ENCODE measurements around the gene TCF12. TPM values are rescaled to one million over a fixed set of nuclear protein-coding genes. Genes with fewer than 3 reads are reported as not detected.

Gene TCF12
- total RNA-seq, 1 donor from 2014 or later: 149 TPM

DNA sequence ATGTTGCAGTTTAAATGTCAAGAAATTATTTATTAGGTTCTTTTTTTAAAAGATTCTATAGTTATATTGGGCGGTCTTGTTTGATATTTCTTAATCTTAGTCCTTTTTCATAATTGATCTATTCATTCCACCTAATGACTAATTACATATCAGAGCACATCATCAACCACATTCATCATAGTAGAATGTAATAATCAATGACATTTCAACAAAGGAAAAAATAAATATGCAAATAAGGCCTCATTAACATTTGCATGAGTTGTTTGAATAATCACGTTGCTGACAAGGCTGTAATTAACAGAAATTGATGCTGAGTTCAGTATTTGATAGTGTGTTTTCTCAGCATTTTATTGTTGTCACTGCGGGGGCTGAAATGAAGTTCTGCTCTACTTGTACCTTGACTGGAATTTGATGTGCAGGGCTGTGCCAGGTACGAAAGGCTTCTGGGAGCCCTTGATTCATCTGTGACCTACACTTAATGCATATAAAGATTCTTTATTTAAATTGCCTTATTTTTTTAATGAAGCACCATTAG is 215.7 kb downstream of the TCF12 start:
- no peak for DNase-seq (ENCODE audit: low spot score)
- Histone ChIP-seq H3K27me3 (no peaks in the 10 kb centered on the region), H3K4me2 (peak overlapping the region; percentile 69), H3K4me1 (peaks cover 61% of the 10 kb centered on the region), H3K79me2 (ENCODE audit: low read depth) (peaks cover 82% of the 10 kb centered on the region), H2AFZ (replicated peaks) (no peak overlapping the region), H3K36me3 (no peaks in the 10 kb centered on the region), H3K9me3 (ENCODE audit: low read depth) (no peaks in the 10 kb centered on the region), H3K4me3 (peak overlapping the region; percentile 22), H4K20me1 (ENCODE audit: low read depth) (peaks cover 8% of the 10 kb centered on the region), H3F3A (ENCODE audit: low read depth) (peaks cover 48% of the 10 kb centered on the region), H3K27ac (peak overlapping the region; percentile 93), H3K9ac (no peak overlapping the region)
- H3K36me3 Mint-ChIP-seq: peaks cover 5% of the 10 kb centered on the region
- peaks cover 2% of the 10 kb centered on the region for H3K27me3 Mint-ChIP-seq (ENCODE audit: insufficient read depth, low read depth)
- no peak overlapping the region for H3K4me3 Mint-ChIP-seq
- H3K9me3 Mint-ChIP-seq: no peaks in the 10 kb centered on the region
- H3K27ac Mint-ChIP-seq: no peak overlapping the region
- TF ChIP-seq, protein P1, sequence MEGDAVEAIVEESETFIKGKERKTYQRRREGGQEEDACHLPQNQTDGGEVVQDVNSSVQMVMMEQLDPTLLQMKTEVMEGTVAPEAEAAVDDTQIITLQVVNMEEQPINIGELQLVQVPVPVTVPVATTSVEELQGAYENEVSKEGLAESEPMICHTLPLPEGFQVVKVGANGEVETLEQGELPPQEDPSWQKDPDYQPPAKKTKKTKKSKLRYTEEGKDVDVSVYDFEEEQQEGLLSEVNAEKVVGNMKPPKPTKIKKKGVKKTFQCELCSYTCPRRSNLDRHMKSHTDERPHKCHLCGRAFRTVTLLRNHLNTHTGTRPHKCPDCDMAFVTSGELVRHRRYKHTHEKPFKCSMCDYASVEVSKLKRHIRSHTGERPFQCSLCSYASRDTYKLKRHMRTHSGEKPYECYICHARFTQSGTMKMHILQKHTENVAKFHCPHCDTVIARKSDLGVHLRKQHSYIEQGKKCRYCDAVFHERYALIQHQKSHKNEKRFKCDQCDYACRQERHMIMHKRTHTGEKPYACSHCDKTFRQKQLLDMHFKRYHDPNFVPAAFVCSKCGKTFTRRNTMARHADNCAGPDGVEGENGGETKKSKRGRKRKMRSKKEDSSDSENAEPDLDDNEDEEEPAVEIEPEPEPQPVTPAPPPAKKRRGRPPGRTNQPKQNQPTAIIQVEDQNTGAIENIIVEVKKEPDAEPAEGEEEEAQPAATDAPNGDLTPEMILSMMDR (IDR thresholded peaks at IDR 0.05): no peak
- TF ChIP-seq EZH2 (IDR thresholded peaks at IDR 0.05) (no peak), EZH2phosphoT487 (IDR thresholded peaks at IDR 0.05) (no peak)
- peaks cover 48% of the 10 kb centered on the region for H3K4me1 Mint-ChIP-seq

- peak overlapping the region; percentile 69 for H3K4me2 ChIP-seq
- H3K4me1 ChIP-seq: peaks cover 57% of the 10 kb centered on the region
- H3K9me3 Mint-ChIP-seq: no peaks in the 10 kb centered on the region
- peak overlapping the region; percentile 93 for H3K27ac ChIP-seq
- no peak overlapping the region for H3K27ac Mint-ChIP-seq
- H3K4me3 Mint-ChIP-seq: no peak overlapping the region
- DNase-seq (ENCODE audit: low spot score): no peak
- no peaks in the 10 kb centered on the region for H3K9me3 ChIP-seq (ENCODE audit: low read depth)
- H3K27me3 ChIP-seq: no peaks in the 10 kb centered on the region
- H3F3A ChIP-seq (ENCODE audit: low read depth): peaks cover 48% of the 10 kb centered on the region
- H3K36me3 ChIP-seq: no peaks in the 10 kb centered on the region
- H3K27me3 Mint-ChIP-seq (ENCODE audit: insufficient read depth, low read depth): peaks cover 2% of the 10 kb centered on the region
- H2AFZ ChIP-seq (replicated peaks): no peak overlapping the region
- no peak overlapping the region for H3K4me3 ChIP-seq
- TF ChIP-seq, protein P1 (IDR thresholded peaks at IDR 0.05): no peak
- TF ChIP-seq EZH2phosphoT487 (IDR thresholded peaks at IDR 0.05) (no peak), EZH2 (IDR thresholded peaks at IDR 0.05) (no peak)
- H4K20me1 ChIP-seq (ENCODE audit: low read depth): peaks cover 8% of the 10 kb centered on the region
- peaks cover 82% of the 10 kb centered on the region for H3K79me2 ChIP-seq (ENCODE audit: low read depth)
- no peak overlapping the region for H3K9ac ChIP-seq
- peaks cover 5% of the 10 kb centered on the region for H3K36me3 Mint-ChIP-seq
- H3K4me1 Mint-ChIP-seq: peaks cover 45% of the 10 kb centered on the region
Measured at GRCh38 chr15:57134851-57135250, 216.4 kb downstream of the TCF12 start.

DNA sequence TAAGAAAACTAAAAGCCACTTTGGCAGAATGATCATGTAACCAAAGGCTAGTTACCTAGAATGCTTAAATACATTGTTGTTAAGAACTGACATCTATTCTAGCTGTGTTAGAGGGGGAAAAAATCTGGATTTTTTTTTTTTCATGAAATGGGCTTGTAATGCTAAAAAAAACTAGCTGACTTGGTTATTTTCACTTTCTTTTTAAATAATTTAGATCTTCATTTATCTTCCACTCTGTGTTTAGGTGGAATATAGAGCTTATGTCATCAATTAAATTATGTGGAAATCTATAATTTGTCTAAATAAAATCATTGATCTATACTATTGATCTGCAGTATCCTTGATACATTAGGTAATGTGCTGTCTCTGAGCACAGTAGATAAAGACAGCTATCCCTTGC is 217.4 kb downstream of the TCF12 start:
- H2AFZ ChIP-seq (replicated peaks): no peak overlapping the region
- H3K79me2 ChIP-seq (ENCODE audit: low read depth): peaks cover 81% of the 10 kb centered on the region
- Mint-ChIP-seq H3K9me3 (no peaks in the 10 kb centered on the region), H3K27ac (no peak overlapping the region), H3K4me1 (peaks cover 40% of the 10 kb centered on the region), H3K36me3 (peaks cover 3% of the 10 kb centered on the region), H3K4me3 (no peak overlapping the region), H3K27me3 (ENCODE audit: insufficient read depth, low read depth) (peaks cover 2% of the 10 kb centered on the region)
- H3F3A ChIP-seq (ENCODE audit: low read depth): peaks cover 48% of the 10 kb centered on the region
- H3K4me1 ChIP-seq: peaks cover 47% of the 10 kb centered on the region
- no peaks in the 10 kb centered on the region for H3K9me3 ChIP-seq (ENCODE audit: low read depth)
- H3K9ac ChIP-seq: no peak overlapping the region
- DNase-seq (ENCODE audit: low spot score): no peak
- H3K27me3 ChIP-seq: no peaks in the 10 kb centered on the region
- no peaks in the 10 kb centered on the region for H3K36me3 ChIP-seq
- H3K4me3 ChIP-seq: no peak overlapping the region
- no peak overlapping the region for H3K4me2 ChIP-seq
- peaks cover 8% of the 10 kb centered on the region for H4K20me1 ChIP-seq (ENCODE audit: low read depth)
- peak overlapping the region; percentile 80 for H3K27ac ChIP-seq
- TF ChIP-seq, protein P1 (IDR thresholded peaks at IDR 0.05): no peak
- TF ChIP-seq EZH2 (IDR thresholded peaks at IDR 0.05) (no peak), EZH2phosphoT487 (IDR thresholded peaks at IDR 0.05) (no peak)
